Stomach (tissue), 9 donors: ENCODE measurements around the gene NELFB. TPM values are rescaled to one million over a fixed set of nuclear protein-coding genes. Genes with fewer than 3 reads are reported as not detected.

ENCODE experiments used
- DNase-seq, 2 donors: peaks; one replicate each; pipeline versions ENCODE4 v3.0.0 to v3.0.0-alpha.2; 2013 to 2019
- H3K27ac ChIP-seq, 5 donors: fragments of 200-600 bp in 4 of 5; sonication (generic) in 4 of 5; one replicate each; pipeline ENCODE4 v1.5.1; 2013 to 2019; ENCODE audit warnings: mild to moderate bottlenecking in 1 of 5, moderate library complexity in 1 of 5
- H3K27me3 ChIP-seq, 3 donors: fragments of 200-600 bp; sonication (generic); one replicate each; pipeline ENCODE4 v1.5.1; 2017 to 2019; ENCODE audit warnings: mixed run types in 1 of 3
- H3K36me3 ChIP-seq, 4 donors: fragments of 200-600 bp; sonication (generic); 1 replicate in 3 of 4; 2 replicates in 1 of 4; pipeline ENCODE4 v1.5.1; 2016 to 2019
- H3K4me1 ChIP-seq, 4 donors: fragments of 200-600 bp; sonication (generic); one replicate each; pipeline ENCODE4 v1.5.1; 2016 to 2019
- H3K4me3 ChIP-seq, 4 donors: fragments of 200-600 bp; sonication (generic) in 3 of 4; one replicate each; pipeline ENCODE4 v1.5.1; 2016 to 2019; ENCODE audit warnings: mild to moderate bottlenecking in 1 of 4
- H3K9me3 ChIP-seq, 4 donors: fragments of 200-600 bp; sonication (generic); one replicate each; pipeline ENCODE4 v1.5.1; 2016 to 2019
- CTCF ChIP-seq, 7 experiments: fragments of 450-650 bp in 4 of 7; fragments of 200-600 bp in 3 of 7; sonication (generic) in 3 of 7; IDR thresholded peaks; one replicate each; pipeline ENCODE4 v1.5.1; 2016 to 2019; ENCODE audit warnings: antibody characterized with exemption in 7 of 7, control low read depth in 2 of 7, mild to moderate bottlenecking in 1 of 7
- EP300 ChIP-seq: sonication (generic); formaldehyde crosslinking; IDR thresholded peaks from one replicate; pipeline ENCODE4 v1.6.1; 2017; ENCODE audit warnings: antibody characterized with exemption
- POLR2A ChIP-seq, 4 donors: fragments of 450-650 bp; IDR thresholded peaks; one replicate each; pipeline ENCODE4 v1.6.1; 2016; ENCODE audit warnings: antibody characterized with exemption in 4 of 4, control low read depth in 2 of 4, mild to moderate bottlenecking in 1 of 4, moderate library complexity in 1 of 4
- POLR2AphosphoS5 ChIP-seq, 3 donors: sonication (generic); formaldehyde crosslinking; IDR thresholded peaks; one replicate each; pipeline ENCODE4 v1.6.1; 2016; ENCODE audit warnings: antibody characterized with exemption in 3 of 3
- WGBS, 5 donors: extraction: QIAGEN DNeasy Blood & Tissue Kit in 3 of 5; methylation state at CpG; one replicate each; pipeline versions ENCODE4 v1.1.5 to v1.1.7; 2013 to 2018; 5-methylcytosine and 5-hydroxymethylcytosine counted together
- intact Hi-C: fragments of 100-400 bp; cut with DNase I; formaldehyde crosslinking; loops from one replicate; pipeline ENCODE4 v1.15.1; 2023; ENCODE audit warnings: low total_unique reads
- polyA plus RNA-seq, 3 donors: library from polyadenylated mRNA; stranded (reverse); fragments of 200-250 nt; gene quantifications; one replicate each; pipeline ENCODE4 v1.2.3, GENCODE V29; 2013
- total RNA-seq, 5 donors: library from RNA; depleted of rRNA; stranded (reverse); fragments of >200 nt; gene quantifications; one replicate each; pipeline versions ENCODE4 v1.1.0 to v1.2.3, GENCODE V29; 2014 to 2016
- donor health status: healthy with polysubstance abuse.
- donor health status: Bipolar disorder and iron deficiency.
- donor health status: healthy.

NELFB gene
- total and polyA plus RNA-seq, 8 donors: 11.2 to 134 (median 36.1) TPM

DNA sequence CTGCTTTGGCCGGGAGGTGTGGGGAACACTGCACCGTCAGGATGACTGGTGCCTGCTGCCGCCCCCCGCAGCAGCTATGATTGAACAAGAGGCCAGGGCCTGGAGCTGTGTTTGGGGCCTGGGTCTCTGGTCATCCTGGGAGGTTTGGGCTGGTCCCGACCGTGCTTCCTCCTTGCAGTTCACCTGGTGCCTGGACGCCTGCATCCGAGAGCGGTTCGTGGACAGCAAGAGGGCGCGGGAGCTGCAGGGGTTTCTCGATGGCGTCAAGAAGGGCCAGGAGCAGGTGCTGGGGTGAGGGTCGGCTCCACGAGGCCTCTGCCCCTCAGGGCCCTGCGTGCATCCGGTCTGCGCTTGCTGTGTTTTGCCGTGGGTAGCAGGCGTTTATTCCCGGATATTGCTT lies 8.9 kb downstream of the NELFB start:
- WGBS, 5 donors: 91 to 97% (median 95%) methylated on average over 19 to 22 of the region's 22 CpGs
- Histone ChIP-seq H3K27me3 (no peaks in the 10 kb centered on the region), H3K27ac (no peak overlapping the region), H3K4me1 (peaks cover 14 to 36% (median 29%) of the 10 kb centered on the region in 4 donors), H3K36me3 (peaks cover 34 to 69% (median 62%) of the 10 kb centered on the region in 4 donors), H3K4me3 (no peak overlapping the region), H3K9me3 (no peaks in the 10 kb centered on the region)
- intact Hi-C loops: no loop called here
- TF ChIP-seq POLR2AphosphoS5 (IDR thresholded peaks at IDR 0.05) (no peak), CTCF (IDR thresholded peaks at IDR 0.05) (no peak), EP300 (no peak), POLR2A (IDR thresholded peaks at IDR 0.05) (no peak)
- no peak for DNase-seq

GRCh38 chr9:137265496-137266161 lies 10.5 kb downstream of the NELFB start:
- TF ChIP-seq CTCF (IDR thresholded peaks at IDR 0.05) (no peak), POLR2A (IDR thresholded peaks at IDR 0.05) (no peak), EP300 (no peak), POLR2AphosphoS5 (IDR thresholded peaks at IDR 0.05) (no peak)
- peaks cover 41 to 74% (median 63%) of the 10 kb centered on the region in 4 donors for H3K36me3 ChIP-seq

GRCh38 chr9:137266162-137266527 lies 11.0 kb downstream of the NELFB start:
- H3K27me3 ChIP-seq: no peaks in the 10 kb centered on the region
- TF ChIP-seq POLR2A (IDR thresholded peaks at IDR 0.05) (no peak), POLR2AphosphoS5 (IDR thresholded peaks at IDR 0.05) (no peak), CTCF (IDR thresholded peaks at IDR 0.05) (no peak), EP300 (no peak)
- H3K27ac ChIP-seq: no peak overlapping the region
- DNase-seq: peak in 1 of 2 donors; percentile 7
- H3K9me3 ChIP-seq: no peaks in the 10 kb centered on the region
- peaks cover 24 to 57% (median 49%) of the 10 kb centered on the region in 4 donors for H3K4me1 ChIP-seq
- no peak overlapping the region for H3K4me3 ChIP-seq
- intact Hi-C loops: no loop called here
- WGBS, 5 donors: 84 to 93% (median 87%) methylated on average over 15 of the region's 15 CpGs
- peaks cover 41 to 80% (median 69%) of the 10 kb centered on the region in 4 donors for H3K36me3 ChIP-seq

More at GRCh38 chr9:137265496-137266161, 10.5 kb downstream of the NELFB start:
- 89 to 96% (median 90%) methylated on average over 22 to 29 of the region's 29 CpGs for whole genome bisulfite sequencing, 5 donors
- no peak for DNase-seq
- Histone ChIP-seq H3K4me3 (no peak overlapping the region), H3K27ac (no peak overlapping the region), H3K27me3 (no peaks in the 10 kb centered on the region), H3K4me1 (peaks cover 24 to 51% (median 43%) of the 10 kb centered on the region in 4 donors), H3K9me3 (no peaks in the 10 kb centered on the region)
- intact Hi-C loops: no loop called here

GRCh38 chr9:137266585-137267453 lies 11.7 kb downstream of the NELFB start:
- DNase-seq: no peak
- intact Hi-C loops: no loop called here
- peaks cover 24 to 60% (median 54%) of the 10 kb centered on the region in 4 donors for H3K4me1 ChIP-seq
- no peak for TF ChIP-seq CTCF (IDR thresholded peaks at IDR 0.05)
- TF ChIP-seq POLR2AphosphoS5 (IDR thresholded peaks at IDR 0.05): no peak
- TF ChIP-seq EP300: no peak
- TF ChIP-seq POLR2A (IDR thresholded peaks at IDR 0.05): no peak
- H3K27me3 ChIP-seq: no peaks in the 10 kb centered on the region
- H3K4me3 ChIP-seq: no peak overlapping the region
- peaks cover 42 to 86% (median 74%) of the 10 kb centered on the region in 4 donors for H3K36me3 ChIP-seq
- 89 to 96% (median 90%) methylated on average over 24 to 34 of the region's 34 CpGs for WGBS, 5 donors
- H3K27ac ChIP-seq: peak overlapping the region in 1 of 5 donors; percentile 76
- H3K9me3 ChIP-seq: no peaks in the 10 kb centered on the region
